8988T (cell line): ENCODE data around the gene RPL35.
A peak's percentile ranks its signal among the peaks of the same experiment; 100 is the strongest.
"Not testable (repeated sequence)": the region's sequence is repeated elsewhere in the genome, so short reads cannot be mapped to it uniquely, and the experiment has no call there.

Experiments used
- DNase-seq: peaks from one replicate; pipeline ENCODE4 v3.0.0; 2011

The RPL35 gene

DNA sequence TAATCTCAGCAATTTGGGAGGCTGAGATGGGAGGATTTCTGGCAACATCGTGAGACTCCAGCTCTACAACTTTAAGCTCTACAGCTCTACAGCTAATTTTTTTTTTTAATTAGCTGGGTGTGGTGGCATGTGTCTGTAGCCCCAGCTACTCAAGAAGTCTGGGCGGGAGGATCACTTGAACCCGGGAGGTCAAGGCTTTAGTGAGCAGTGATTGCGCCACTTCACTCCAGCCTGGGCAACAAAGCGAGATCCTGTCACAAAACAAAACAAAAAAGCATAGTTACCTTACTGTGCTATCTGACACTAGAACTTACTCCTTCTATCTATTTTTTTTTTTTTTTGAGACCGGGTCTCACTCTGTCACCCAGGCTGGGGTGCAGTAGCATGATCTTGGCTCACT lies 14.8 kb downstream of the RPL35 start:
- DNase-seq = no peak

DNA sequence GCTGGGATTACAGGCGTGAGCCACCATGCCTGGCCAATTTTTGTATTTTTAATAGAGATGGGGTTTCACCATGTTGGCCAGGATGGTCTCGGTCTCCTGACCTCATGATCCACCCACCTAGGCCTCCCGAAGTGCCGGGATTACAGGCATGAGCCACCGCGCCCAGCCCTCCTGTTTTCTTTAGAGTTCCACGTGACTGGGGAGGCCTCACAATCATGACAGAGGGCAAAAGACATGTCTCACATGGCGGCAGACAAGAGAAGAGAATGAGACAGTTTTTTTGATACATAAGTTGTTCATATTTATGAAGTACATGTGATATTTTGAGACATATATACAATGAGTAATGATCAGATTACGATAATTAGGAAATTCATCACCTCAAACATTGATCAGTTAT lies 15.3 kb downstream of the RPL35 start:
- not testable (repeated sequence) for DNase-seq

DNA sequence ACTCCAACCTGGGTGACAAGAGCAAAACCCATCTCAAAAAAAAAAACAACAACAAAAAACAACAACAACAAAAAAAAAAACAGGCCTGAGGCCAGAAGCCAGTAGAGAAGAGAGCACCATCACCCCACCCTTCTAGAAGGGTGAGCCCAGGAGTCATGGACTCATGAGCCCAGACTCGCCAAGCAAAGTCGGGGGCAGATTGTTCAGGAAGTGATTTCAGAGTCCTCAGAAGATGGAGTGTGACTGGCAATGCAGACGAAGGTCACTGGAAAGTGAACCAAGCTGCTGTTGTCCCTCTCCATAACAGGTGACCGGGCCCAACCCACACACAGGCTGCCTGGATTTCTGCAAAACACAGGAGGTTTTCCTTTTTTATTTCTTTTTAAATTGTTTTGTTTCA lies 17.5 kb downstream of the RPL35 start:
- no peak for DNase-seq

DNA sequence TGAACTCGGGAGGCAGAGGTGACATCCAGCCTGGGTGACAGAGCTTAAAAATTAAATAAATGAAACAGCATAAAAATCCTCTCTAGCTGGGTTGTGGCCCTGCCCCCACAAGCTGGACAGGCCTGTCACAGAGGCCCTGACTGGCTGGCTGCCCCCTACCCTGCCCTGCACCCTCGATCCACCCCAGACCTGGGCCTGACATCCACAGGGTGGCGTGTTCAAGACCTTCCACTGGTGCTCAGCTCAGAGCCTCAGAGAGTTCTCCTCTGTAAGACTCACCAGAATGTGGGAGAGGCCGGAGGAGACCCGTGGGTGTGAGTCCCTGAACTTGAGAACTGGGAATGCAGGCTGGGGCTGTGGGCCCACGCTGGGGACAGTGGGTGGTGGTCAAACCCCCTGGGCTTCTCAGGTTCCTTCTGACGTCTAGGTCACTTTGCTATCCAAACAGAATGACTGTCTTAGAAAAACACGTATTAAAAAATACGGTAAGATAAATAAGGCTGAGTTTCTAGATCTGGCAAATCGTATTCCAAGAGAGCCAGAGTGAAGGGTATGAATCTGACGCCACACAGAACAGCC lies 18.2 kb downstream of the RPL35 start:
- no peak for DNase-seq

DNA sequence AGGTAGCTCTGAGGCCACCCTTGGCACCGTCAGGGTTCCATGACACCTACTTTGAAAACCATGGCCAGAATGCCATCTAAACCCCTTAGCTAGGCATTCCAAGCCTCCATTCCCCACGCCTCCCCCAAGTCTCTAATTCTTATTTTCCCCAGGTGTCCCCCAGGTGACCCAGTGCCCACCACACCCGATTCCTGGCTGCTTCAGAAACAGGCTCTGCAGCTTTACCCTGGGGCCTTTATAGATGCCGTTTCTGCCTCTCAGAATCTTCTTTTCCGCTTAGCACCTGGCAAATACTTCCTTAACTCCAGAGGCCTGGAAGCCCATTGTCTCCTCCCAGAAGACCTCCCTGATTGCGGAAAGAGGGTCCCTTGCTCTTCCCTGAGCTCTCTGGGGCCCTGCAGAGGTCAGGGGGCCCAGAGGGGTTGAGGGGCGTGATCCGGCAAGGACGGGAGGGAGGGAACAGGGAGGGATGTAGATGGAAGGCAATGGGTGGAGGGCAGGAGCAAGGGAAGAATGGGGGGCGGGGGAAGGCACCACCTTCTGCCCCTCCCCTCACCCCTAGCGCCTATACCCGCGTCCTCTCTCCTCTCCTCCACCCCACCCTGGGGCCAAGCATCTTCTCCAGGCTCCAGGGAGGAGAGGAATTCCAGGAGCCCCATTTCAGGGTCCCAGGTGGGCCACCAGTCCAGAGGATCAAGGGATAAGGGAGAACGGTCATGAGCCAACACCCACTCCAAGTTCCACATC lies 20.5 kb downstream of the RPL35 start:
- no peak for DNase-seq

DNA sequence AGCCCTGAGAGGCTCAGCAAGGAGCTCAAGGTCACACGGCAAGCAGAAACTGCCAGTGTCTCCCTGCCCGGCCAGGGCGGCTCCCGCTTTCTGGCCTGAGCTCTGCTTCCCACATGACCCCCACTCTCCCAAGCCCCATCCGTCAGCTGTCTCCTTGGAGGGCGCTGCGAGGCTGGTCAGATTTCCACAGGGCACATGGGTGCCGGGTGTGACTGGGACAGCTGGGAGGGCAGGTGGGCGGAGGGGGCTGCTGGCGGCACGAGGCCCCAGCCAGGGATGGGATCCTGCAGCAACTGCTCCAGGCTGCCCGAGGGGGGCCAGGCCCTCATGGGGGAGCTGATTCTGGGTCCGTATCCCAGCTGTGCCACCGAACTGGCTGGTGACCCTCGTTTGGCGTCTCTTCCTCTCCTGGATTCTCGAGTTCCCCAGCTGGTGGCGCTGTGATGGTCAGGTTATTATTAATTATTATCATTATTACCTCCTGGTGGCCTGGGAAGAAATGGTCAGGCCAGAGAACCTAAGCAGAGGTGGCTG lies 21.4 kb downstream of the RPL35 start:
- no peak for DNase-seq

DNA sequence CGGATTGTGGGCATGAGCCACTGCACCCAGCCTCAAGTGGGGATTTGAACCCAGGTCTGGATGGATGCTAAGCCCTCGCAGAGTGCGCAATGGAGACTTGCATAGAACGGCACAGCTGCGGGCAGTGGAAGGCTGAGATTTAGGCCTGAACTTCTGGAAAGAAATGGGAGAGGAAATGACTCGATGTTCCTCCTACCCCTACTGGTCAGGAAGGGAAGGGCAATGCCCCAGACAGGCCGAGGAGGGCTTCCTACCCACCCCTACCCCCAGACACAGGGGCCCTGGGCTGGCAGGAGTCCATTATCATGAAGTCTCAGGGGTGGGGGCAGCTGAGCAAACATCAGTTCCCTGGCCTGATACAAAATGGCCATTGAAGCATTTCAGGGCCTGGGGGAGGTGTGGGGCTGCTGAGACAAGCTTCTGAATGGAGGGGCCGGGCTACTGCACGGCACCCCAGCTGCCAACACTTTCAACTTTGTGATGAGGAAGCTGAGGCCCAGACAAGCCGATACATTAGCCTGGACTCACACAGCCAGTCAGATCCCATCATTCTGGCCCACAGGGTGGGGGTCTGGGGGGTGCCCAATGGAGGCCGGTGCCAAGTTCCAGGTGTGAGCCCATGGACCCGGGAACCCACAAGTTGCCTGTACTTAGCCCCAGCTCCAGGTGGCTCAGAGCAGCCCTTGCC lies 22.0 kb downstream of the RPL35 start:
- DNase-seq = peak; percentile 69

DNA sequence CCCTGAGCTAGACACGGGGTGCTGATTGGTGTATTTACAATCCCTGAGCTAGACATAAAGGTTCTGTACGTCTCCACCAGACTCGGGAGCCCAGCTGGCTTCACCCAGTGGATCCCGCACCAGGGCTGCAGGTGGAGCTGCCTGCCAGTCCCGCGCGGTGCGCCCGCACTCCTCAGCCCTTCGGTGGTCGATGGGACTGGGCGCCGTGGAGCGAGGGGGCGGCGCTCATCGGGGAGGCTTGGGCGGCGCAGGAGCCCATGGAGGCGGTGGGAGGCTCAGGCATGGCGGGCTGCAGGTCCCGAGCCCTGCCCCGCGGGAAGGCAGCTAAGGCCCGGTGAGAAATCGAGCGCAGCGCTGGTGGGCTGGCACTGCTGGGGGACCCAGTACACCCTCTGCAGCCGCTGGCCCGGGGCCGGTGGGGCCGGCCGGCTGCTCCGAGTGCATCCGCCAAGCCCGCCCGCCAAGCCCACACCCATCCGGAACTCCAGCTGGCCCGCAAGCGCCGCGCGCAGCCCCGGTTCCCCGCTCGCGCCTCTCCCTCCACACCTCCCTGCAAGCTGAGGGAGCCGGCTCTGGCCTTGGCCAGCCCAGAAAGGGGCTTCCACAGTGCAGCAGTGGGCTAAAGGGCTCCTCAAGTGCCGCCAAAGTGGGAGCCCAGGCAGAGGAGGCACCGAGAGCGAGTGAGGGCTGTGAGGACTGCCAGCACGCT lies 23.0 kb downstream of the RPL35 start:
- DNase-seq = not testable (repeated sequence)

DNA sequence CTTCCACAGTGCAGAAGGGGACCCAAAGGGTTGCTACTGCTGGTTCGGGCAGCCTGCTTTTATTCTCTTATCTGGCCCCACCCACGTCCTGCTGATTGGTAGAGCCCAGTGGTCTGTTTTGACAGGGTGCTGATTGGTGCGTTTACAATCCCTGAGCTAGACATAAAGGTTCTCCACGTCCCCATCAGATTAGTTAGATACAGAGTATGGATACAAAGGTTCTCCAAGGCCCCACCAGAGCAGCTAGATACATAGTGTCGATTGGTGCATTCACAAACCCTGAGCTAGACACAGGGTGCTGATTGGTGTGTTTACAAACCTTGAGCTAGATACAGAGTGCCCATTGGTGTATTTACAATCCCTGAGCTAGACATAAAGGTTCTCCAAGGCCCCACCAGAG lies 23.6 kb downstream of the RPL35 start:
- DNase-seq = not testable (repeated sequence)

DNA sequence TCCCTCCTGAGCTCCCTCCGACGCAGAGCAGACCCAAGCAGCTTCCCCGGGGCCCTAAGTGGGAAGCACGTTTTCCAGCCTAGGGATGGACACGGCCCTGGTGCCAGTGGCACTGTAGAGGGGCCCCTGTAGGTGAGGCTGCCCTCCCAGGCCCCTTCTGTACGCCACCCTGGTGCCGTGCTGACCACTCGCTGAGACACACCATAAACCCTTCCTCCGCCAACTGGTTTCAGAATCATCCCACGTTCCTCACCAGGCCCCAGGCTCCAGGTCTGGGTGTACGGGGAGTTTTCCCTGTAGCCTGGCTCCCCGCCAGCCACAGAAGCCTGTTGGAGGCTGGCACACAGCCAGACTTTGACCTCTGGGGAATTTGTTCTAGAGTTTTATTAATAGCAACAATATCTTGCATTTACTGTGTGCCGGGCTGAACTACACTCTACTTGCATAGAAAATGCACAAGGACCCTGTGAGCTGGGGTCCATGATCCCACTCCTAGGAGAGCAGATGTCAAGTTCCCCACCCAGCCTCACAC lies 26.7 kb downstream of the RPL35 start:
- DNase-seq = no peak

DNA sequence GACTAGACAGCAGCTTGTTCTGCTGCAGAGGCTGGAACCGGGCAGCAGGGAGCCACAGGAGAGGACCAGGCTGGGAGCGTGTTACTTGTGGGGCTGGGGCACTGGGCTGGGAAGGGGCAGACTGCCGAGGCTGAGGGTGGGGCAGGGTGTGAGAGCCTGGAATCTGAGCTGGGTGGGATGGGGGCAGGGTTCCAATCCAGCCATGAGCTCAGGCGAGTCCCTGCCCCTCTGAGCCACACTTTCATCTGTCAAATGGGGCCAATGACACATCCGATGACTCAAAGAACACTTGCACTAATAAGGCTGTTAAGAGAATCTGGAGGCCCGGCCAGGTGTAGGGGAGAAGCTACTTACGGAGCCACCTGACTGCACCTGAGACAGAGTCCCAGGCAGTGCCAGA lies 27.2 kb downstream of the RPL35 start:
- DNase-seq = no peak

DNA sequence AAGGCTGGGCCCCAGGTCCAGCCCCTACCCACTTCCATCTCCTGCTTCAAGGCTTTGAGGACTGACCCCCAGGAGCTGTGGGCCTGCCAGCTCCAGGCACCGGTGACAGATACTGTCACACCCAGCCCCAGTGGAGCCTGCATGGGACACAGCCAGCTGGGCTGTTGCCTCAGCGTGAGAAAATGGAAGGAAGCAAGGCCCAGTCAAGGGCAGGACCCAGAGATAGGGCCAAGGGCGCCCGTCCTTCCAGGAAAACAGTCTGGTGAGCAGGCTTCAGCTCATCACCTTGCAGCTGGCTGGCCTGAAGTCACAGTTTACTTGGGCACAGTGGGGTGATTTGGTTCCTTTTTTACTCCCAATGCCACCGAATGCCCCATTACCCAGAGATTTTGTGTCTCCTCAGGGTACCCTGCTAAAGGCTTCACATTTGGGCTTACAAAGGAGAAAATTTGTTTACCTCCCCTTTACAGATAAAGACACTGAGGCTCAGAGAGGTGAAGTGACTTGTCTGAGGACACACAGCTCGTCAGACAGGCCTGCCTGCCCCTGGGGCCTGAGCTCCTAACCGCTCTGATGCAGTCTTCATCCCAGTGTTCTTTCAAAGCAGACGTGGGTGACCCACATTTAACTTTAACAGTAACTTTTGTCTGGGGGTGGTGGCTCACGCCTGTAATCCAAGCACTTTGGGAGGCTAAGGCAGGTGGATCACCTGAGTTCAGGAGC lies 30.0 kb downstream of the RPL35 start:
- no peak for DNase-seq

DNA sequence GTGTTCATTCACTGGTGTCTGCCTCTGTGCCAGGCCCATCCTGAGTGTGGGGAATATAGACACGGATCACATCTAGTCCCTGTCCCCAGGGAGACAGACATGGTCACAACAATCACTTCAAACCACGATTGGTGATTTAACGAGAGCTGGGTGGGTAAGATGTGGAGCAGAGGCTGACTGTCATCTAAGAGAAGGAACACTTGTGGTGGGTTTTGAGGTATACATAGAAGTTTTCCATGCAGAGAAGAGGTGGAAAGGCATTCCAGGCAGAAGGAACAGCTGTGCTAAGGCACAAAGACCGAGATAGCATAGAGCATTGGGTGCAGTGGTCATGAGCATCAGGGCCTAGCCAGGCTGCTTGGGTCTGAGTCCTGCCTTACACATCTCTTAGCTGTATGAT lies 31.2 kb downstream of the RPL35 start:
- no peak for DNase-seq

DNA sequence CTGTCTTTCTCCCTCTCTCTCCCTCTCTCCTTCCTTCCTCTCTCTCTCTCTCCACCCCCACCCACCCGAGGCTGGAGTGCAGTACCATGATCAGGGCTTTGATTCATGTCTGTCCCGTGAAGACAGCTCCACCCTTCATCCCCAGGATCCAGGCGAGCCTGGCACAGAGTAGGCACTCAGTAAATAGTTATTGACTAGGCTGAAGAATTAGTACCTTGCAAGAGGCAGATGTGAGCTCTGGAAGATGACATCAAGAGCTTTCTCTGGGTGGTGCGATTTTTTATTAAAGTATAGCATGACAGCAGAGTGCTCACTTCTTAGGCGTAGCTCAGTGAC lies 32.5 kb downstream of the RPL35 start:
- DNase-seq = no peak

DNA sequence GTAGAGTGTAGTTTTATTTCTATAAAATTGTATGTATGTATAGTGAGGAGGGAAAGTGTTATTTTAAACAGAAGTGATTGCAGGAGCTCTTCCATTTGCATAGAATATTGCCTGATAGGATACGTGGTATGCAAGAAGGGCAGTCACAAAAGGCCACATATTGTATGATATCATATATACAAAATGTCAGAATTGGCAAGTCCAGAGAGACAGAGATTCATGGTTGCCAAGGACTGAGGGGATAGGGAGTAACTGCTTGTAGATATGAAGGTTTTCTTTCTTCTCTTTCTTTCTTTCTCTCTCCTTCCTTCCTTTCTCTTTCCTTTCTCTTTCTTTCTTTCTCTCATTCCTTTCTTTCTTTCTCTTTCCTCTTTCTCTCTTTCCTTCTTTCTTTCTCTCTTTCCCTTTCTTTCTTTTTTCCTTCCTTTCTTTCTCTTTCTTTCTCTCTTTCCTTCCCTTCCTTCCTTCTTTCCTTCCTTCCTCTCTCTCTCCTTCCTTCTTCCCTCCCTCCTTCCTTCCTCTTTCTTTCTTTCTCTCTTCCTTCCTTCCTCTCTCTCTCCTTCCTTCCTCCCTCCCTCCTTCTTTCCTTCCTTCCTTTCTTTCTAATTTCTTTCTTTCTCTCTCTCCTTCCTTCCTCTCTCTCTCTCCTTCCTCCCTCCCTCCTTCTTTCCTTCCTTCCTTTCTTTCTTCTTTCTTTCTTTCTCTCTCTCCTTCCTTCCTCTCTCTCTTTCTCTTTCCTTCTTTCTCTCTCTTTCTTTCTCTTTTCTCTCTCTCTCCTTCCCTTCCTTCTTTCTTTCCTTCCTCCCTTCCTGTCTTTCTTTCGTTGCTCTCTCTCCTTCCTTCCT lies 33.0 kb downstream of the RPL35 start:
- DNase-seq = no peak

DNA sequence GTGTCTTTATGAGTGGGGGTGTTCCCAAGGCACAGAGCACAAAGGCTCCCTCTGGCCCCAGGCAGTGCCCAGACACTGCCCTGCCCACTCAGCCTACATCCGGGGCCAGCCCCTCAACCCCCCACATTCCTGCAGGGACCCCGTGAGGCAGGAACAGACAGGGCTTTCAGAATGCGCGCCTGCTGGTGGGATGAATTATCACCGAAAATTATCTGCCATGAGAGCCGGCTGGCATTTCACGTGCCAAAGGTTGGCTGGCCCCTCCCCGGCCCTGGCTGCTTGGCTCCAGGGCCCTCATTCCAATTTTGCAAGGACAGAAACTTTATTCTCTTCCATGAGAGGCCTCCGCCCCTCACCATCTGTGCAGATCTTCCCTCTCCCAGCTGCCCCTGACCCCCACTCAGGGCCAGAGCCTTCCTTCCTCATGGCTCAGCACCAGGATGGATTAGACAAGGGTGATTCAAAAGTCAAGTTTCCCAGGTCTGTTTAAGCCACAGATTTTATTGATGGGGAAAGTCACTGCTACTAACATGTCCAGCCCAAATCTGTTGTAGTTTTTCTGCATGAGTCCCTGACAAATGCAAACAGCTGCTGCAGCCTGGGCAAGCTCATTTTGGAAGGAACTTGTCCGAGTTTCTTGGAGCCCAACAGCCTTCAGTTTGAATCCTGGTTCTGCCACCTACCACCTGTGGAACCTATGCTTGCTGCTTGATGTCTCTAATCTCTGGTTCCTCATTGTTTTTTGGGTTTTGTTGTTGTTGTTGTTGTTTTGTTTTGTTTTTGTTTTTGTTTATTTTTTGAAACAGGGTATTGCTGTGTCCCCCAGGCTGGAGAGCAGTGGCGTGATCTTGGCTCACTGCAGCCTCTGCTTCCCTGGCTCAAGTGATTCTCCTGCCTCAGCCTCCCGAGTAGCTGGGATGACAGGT lies 40.8 kb downstream of the RPL35 start:
- DNase-seq = no peak

DNA sequence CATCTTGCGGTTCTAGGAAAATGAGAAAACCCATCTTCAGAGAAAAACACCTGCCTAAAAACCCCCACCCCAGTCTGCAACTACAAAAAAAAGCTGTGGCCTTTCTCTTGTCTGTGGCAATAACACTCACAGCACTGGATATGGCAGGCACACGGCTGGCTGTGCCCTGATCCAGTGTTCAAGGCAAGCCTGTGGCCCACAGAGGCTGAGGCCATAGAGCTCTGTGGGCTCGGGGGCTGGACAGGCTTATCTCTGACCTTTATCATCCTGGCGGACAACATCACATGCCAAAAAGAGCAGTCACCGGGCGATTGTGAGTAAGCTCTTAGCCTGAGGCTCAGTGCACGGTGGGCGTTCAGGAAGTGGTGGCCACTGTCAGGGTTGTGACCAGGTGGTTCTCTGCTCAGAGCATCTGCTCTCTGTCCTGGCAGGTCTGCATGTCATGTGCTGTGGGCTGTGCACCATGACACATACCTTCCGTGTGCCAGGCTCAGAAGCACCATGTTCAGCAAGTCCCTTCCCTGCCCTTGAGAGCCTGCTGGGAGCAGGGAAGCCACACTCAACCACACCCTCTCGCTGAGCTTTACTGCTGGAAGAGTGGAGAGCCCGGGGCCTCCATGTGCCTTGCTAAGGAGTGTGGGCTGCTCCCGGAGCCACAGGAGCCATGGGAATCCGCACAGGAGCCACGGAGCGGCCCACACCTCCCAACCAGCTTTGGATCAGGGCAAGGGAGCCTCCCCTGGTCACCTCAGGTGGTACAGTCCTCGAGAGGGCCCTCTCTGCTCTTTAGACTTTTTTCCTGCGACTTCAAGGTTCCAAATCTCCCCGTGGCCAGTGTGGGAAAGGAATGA lies 43.1 kb downstream of the RPL35 start:
- DNase-seq = no peak

DNA sequence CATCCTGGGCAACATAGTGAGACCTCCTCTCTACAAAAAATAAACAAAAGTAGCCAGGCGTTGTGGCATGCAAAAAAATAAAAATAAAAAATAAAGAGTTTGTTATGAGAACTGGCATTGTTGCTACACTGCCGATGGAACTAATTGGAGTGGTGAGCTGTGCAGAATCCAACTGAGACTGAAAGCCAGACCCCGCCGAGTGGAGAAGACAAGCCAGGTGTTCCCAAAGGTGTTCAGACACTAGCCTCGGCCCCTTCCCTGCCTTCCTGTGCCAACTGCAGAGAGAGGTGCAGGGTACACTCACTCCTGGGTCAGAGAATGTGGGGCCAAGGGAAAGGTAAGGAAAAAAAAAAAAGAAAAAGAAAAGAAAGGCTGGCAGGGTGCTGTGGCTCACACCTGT lies 46.2 kb downstream of the RPL35 start:
- no peak for DNase-seq

DNA sequence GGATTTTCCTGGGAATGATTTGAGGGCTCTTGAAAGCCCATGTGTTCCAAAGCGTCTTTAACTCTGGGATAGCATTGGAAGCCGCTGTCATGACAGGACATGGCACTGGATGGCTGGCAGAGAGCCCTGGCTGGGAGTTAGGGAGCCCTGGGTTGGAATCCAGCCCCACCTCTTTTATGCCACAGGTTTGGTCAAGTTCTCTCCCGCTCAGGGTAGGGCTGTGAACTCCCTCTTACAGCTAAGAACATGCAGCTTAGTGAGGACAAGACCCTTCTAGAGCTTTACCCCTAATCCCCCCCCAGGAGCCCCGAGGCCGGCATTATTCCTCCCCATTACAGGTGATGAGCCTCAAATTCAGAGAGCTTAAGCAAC lies 47.6 kb downstream of the RPL35 start:
- no peak for DNase-seq
